SU-DHL-6 (cell line): ENCODE measurements around the gene NUPR1.

ENCODE experiments used
- CTCF ChIP-seq: fragments of 200-600 bp; sonication (generic); IDR thresholded peaks from one replicate; pipeline ENCODE4 v1.5.1; 2017; ENCODE audit warnings: antibody characterized with exemption, mild to moderate bottlenecking, low read length, moderate library complexity; ENCODE audit not compliant: insufficient read depth, poor library complexity, severe bottlenecking
- EZH2phosphoT487 ChIP-seq: fragments of 200-600 bp; sonication (generic), shearing (Covaris generic); conservative IDR thresholded peaks from 2 replicates; pipeline ENCODE4 v1.6.1; 2018; ENCODE audit warnings: mild to moderate bottlenecking, antibody characterized with exemption, low read length, moderate library complexity, mixed read lengths

GRCh38 chr16:28542646-28543045 lies 3.9 kb upstream of the NUPR1 start:
- TF ChIP-seq CTCF, result no peak
- TF ChIP-seq EZH2phosphoT487, result no peak
